H54 (cell line): ENCODE measurements around the gene CYP1B1.

Source experiments
- DNase-seq: peaks from one replicate; pipeline ENCODE4 v3.0.0; 2011; ENCODE audit warnings: low spot score, mixed read lengths; ENCODE audit not compliant: insufficient read length
- FAIRE-seq: peaks from 3 replicates; lab custom pipeline; 2011; peaks lifted over from hg19 to GRCh38; lab: Jason Lieb, UNC
- POLR2A ChIP-seq: IDR thresholded peaks from 2 replicates; pipeline ENCODE4 v1.6.1; 2011; ENCODE audit warnings: low read depth, mild to moderate bottlenecking, low read length

Gene CYP1B1

GRCh38 chr2:38017836-38018235, 58.1 kb downstream of the CYP1B1 start:
- no peak for TF ChIP-seq POLR2A
- FAIRE-seq, result no peak
- DNase-seq, result no peak
